K562 treated with DMSO at 1 percent for 48 hours (cell line): ENCODE data around the gene SCO2. TPM values are rescaled to one million over a fixed set of nuclear protein-coding genes. Genes with fewer than 3 reads are reported as not detected.

Experiments
- total RNA-seq: library from RNA; unstranded; fragments of 300-600 nt; gene quantifications from 2 replicates; pipeline ENCODE4 v1.2.3, GENCODE V29; 2022; ENCODE audit warnings: low replicate concordance; ENCODE audit errors: extremely low read depth

Gene SCO2
- total RNA-seq = not detected in 2 replicates

DNA sequence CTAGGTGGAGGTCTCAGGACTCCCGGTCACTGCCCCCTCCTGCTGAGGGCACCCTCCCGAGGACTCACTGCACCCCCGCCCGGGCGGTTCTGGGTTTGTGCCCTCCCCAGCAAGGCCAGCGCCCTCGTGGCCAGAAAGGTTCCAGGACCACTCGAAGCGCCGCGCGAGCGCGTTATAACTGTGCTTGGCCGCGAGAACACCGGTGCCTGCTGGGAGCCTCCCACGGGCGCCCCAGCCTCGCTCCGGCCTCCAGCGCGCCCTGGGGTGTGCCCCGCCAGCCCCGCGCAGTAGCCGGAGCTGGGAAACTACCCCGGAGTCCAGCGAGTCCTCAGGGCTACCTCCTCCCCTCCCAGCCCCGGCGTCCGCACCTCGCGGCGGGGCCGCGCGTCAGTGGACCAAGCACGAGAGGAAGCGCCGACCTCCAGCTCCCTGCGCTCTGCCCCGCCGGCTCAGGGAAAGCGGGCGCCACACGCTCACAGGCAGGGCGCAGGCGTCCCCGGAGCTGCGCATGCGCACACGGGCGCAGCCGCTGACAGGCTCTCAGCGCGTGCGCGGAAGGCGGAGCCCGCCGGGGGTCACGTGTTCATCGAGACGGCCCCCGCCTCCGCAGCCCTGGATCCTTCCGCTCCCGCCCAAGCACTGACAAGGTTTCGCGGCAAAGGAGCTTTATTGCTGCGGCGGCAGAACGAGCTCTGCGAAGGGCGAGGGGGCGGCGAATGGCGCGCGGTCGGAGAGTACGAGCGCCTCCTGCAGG is at the start of gene SCO2:
Gene SCO2, minus strand, starts transcription at position 495 of the 754 bp plus-strand sequence. CDS start 1,187 bp downstream, outside the sequence.

DNA sequence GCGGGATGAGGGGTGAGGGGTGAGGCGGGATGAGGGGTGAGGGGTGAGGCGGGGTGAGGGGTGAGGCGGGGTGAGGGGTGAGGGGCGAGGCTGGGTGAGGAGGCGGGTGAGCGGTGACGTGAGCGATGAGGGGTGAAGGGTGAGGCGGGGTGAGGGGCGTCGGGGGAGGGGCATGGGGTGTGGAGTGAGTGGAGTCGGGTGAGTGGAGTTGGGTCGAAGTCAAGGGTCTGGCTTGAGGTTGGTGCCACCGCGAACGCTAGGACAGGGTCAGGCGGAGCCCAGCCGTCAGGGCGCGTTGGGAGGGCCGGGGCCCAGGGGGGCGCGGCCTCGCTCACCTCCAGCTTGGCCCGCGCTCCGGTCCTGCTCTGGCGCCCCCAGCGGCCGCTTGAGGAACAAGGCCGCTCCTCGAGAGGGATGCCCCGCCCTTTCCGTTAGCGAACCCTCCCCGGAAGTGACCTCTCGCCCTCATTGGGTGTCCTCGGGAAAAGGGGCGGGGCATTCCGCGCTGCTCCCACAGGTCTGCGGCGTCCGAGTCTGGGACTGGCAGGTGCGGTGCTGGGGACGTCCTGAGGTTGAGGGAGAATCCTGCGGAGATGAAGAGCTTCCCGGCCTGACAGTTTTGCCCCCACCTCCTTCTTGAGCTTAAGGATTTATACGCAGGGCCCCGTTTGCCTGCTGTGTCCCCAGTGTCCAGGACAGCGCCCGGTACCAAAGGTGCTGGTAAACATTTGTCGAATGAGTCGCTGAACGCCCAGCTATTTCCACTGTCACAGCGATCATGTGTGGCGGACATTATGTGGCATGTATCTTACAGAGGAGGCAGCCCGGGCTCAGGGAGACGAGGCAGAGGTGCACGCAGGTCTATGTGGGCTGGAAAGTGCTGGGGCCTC is 37.4 kb upstream of the SCO2 start, which contains the start of gene SYCE3:
Gene SYCE3, minus strand, starts transcription at position 397 of the 890 bp plus-strand sequence. CDS start 6,514 bp downstream, outside the sequence.

GRCh38 chr22:50545522-50546325 is 20.3 kb upstream of the SCO2 start, which contains the start of gene KLHDC7B:
KLHDC7B (plus strand) TSS chr22:50545899; CDS start chr22:50546244, 345 bp downstream.

DNA sequence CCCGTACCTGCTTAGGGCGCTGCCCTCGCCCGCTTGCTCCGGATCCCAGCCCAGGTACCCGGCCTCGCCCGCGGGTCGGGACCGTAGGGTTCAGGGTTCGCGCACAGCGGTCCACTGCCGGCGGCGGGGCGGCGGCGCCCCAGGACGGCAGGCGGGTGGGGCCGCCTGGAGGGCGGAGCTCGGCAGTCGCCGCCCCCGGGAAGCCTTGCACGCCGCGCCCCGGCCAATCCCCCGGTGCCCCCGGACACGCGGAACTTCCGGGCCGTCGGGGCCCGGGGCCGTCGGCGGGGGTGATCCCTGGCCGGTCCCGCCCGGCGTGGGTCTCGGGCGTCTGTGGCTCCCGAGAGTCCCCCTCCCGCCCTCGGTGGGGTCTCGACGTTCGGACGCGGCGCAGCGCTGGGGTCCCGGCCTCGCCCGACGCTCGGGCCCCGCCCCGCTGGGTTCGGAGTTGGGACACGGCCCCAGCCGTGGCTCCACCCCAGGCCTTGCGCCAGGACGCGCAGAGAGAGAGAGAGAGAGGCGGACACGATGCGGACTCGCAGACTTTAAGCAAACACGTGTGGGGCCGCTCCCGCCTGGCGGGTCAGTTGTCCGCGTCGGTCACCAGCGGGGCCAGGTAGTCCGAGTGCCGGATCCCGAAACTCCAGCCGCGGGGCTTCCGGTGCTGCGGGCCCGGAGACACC is 4.6 kb upstream of the SCO2 start, which contains the start of gene TYMP:
Gene TYMP, minus strand, starts transcription at position 116 of the 683 bp plus-strand sequence. CDS start 303 bp downstream, outside the sequence.

DNA sequence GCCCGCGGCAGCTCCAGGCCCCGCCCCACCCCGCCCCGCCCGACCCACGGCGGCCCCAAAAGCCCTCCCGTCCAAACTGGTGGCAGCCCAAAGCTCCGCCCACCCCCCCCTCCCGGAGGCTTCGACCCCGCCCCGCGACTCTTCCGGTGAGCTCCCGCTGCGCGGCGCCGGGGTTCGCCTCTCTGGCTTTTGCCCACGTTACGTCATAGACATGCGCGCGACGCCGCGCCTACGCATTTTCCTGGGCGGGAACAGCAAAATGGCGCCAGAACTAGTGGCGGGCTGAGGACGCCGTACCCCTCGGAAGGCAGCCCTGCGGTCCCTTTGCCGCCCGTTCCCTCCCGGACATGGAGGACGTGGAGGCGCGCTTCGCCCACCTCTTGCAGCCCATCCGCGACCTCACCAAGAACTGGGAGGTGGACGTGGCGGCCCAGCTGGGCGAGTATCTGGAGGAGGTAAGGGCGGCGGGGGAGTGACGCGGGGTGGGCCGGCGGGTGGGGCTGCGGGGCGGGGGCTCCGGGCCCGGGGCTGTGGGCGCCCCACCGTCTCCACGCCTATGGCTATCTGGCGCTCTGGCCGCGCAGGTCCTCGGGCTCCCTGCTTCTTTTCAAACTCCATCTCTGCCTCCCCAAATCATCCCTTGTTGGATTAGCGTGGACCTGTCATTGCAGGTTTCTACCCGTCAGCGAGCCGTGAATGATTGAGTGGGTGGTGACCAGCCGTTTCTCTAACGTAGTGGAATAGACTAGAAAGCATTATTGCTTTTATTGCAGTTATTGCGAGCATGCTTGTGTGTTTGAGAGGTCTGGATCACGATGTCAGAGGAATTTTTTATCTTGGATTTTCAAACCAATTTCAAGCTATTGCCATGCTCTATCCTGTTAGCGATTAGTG is 17.2 kb downstream of the SCO2 start, which contains the start of gene NCAPH2:
Gene NCAPH2, plus strand, starts transcription at position 234 of the 894 bp plus-strand sequence. Its CDS starts 114 bp downstream, at position 348.

GRCh38 chr22:50507421-50507990 is 17.9 kb downstream of the SCO2 start, which contains the start of gene LMF2:
LMF2 (minus strand) TSS chr22:50507702; CDS start chr22:50507675, 27 bp downstream.

DNA sequence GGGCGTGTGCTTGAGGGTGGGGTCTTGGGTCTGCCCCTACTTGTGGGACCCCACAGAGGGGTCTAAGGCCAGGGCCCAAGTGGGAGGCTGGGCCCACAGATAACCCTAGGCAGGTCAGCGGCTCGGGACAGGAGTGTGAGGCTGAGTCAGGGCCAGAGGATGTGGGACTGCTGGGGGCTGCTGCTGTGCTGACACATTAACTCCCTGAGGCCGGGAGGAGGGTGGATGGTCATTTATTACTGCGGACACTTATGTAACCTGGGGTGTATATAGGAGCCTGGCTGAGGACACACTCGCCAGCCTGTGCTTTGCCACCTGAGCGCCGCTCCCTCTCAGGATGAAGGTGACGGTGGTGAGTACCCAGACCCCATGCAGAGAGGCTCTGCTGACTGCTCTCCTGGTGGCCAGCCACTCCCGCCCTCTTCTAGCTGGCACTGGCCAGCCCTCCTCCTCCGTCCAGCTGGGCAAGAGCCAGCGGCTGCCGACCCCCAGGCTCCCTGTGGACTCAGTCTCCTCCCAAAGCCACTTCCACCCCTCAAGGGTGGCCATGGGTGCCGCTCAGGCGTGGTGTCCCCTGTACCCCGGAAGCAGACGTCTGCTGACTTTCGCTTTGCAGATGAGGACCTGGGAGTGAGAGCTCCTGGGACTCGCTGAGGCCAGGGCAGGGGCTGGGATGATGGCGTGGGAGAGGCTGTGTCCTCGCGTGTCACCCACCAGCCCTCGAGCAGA is 38.7 kb downstream of the SCO2 start, which contains the start of gene MIOX:
Gene MIOX, plus strand, starts transcription at position 299 of the 729 bp plus-strand sequence. Its CDS starts 39 bp downstream, at position 338.

GRCh38 chr22:50481440-50482106 is 43.8 kb downstream of the SCO2 start, which contains the start of gene ADM2:
ADM2 (plus strand) TSS chr22:50481543; CDS start chr22:50481848, 305 bp downstream.

GRCh38 chr22:50474710-50475651 is 50.4 kb downstream of the SCO2 start, which contains the start of gene SBF1:
SBF1 (minus strand) TSS chr22:50475035; CDS start chr22:50474840, 195 bp downstream.

Other genes with a start within 250 kb of the SCO2 start
- not detected in 2 replicates for gene PLXNB2, start 218.0 kb downstream of the SCO2 start, total RNA-seq
- not detected in 2 replicates for gene DENND6B, start 198.6 kb downstream of the SCO2 start, total RNA-seq
- gene PPP6R2, start 182.3 kb downstream of the SCO2 start, total RNA-seq = 112 TPM in 1 of 2 replicates, not detected in the other
- gene SBF1, start 50.6 kb downstream of the SCO2 start, total RNA-seq = 58.0 TPM in 1 of 2 replicates, not detected in the other
- not detected in 2 replicates for gene ADM2, start 44.1 kb downstream of the SCO2 start, total RNA-seq
- not detected in 2 replicates for gene MIOX, start 38.7 kb downstream of the SCO2 start, total RNA-seq
- gene LMF2, start 17.9 kb downstream of the SCO2 start, total RNA-seq = not detected in 2 replicates
- not detected in 2 replicates for gene NCAPH2, start 17.4 kb downstream of the SCO2 start, total RNA-seq
- not detected in 2 replicates for gene TYMP, start 4.4 kb upstream of the SCO2 start, total RNA-seq
- gene KLHDC7B, start 20.3 kb upstream of the SCO2 start, total RNA-seq = not detected in 2 replicates
- gene SYCE3, start 37.3 kb upstream of the SCO2 start, total RNA-seq = not detected in 2 replicates
- gene CPT1B, start 52.8 kb upstream of the SCO2 start, total RNA-seq = not detected in 2 replicates
- not detected in 2 replicates for gene CHKB, start 57.3 kb upstream of the SCO2 start, total RNA-seq
- not detected in 2 replicates for gene MAPK8IP2, start 75.2 kb upstream of the SCO2 start, total RNA-seq
- gene ARSA, start 102.6 kb upstream of the SCO2 start, total RNA-seq = not detected in 2 replicates
- gene SHANK3, start 147.2 kb upstream of the SCO2 start, total RNA-seq = not detected in 2 replicates
- gene ACR, start 212.6 kb upstream of the SCO2 start, total RNA-seq = not detected in 2 replicates